IPS-NIHi7 (cell line): Measurements from ENCODE around the gene PDE4D.

ENCODE experiments used
- DNase-seq: peaks from one replicate; pipeline ENCODE4 v3.0.0; 2012; ENCODE audit warnings: mixed read lengths; ENCODE audit errors: extremely low spot score

PDE4D gene

GRCh38 chr5:59554501-59554900, 339.0 kb downstream of the PDE4D start:
- no peak for DNase-seq

- no peak for DNase-seq
These were observed 339.5 kb downstream of the PDE4D start for GRCh38 chr5:59553992-59554391.

GRCh38 chr5:59548807-59549357, 344.6 kb downstream of the PDE4D start:
- no peak for DNase-seq

GRCh38 chr5:59547731-59548130, 345.8 kb downstream of the PDE4D start:
- no peak for DNase-seq

GRCh38 chr5:59544573-59544972, 349.0 kb downstream of the PDE4D start:
- no peak for DNase-seq

- no peak for DNase-seq
These were observed 349.6 kb downstream of the PDE4D start for GRCh38 chr5:59543821-59544442.

- no peak for DNase-seq
These were observed 350.4 kb downstream of the PDE4D start for GRCh38 chr5:59542851-59543820.

- DNase-seq: no peak
These were observed 351.2 kb downstream of the PDE4D start for GRCh38 chr5:59542306-59542705.

GRCh38 chr5:59540366-59540765, 353.2 kb downstream of the PDE4D start:
- no peak for DNase-seq

GRCh38 chr5:59538750-59539121, 354.8 kb downstream of the PDE4D start:
- DNase-seq: no peak

- DNase-seq: no peak
These were observed 355.4 kb downstream of the PDE4D start for GRCh38 chr5:59537961-59538749.

- no peak for DNase-seq
These were observed 356.7 kb downstream of the PDE4D start for GRCh38 chr5:59536875-59537274.

- DNase-seq: no peak
These were observed 358.0 kb downstream of the PDE4D start for GRCh38 chr5:59535561-59535960.

GRCh38 chr5:59533730-59534108, 359.8 kb downstream of the PDE4D start:
- DNase-seq: no peak

GRCh38 chr5:59532979-59533729, 360.4 kb downstream of the PDE4D start:
- no peak for DNase-seq

GRCh38 chr5:59529239-59529638, 364.3 kb downstream of the PDE4D start:
- no peak for DNase-seq

- DNase-seq: no peak
These were observed 365.2 kb downstream of the PDE4D start for GRCh38 chr5:59528202-59528862.

- DNase-seq: no peak
These were observed 367.6 kb downstream of the PDE4D start for GRCh38 chr5:59525957-59526356.

- no peak for DNase-seq
These were observed 368.2 kb downstream of the PDE4D start for GRCh38 chr5:59525311-59525710.

GRCh38 chr5:59522201-59522831, 371.2 kb downstream of the PDE4D start:
- DNase-seq: no peak
